ENCODE data around the gene STXBP4.

- no peak for TF ChIP-seq CTCF (IDR thresholded peaks at IDR 0.05; ENCODE audit: low read length)
- TF ChIP-seq EZH2 (optimal IDR thresholded peaks at IDR 0.05; ENCODE audit: low read depth, low read length), result no peak
These were observed 3.3 kb downstream of the STXBP4 start for GRCh38 chr17:54971901-54972300.

Data from MM.1S (cell line).